Heart left ventricle (tissue), 16 donors: Measurements from ENCODE around the gene BMP8A. TPM values are rescaled to one million over a fixed set of nuclear protein-coding genes. Genes with fewer than 3 reads are reported as not detected.

ENCODE experiments used
- ATAC-seq, 4 donors: fragments of 200-7000 bp; cut with Tn5 transposase; one replicate each; pipeline ENCODE4 v1.9.1; 2020 to 2022; ENCODE audit warnings: moderate library complexity in 4 of 4, mild to moderate bottlenecking in 3 of 4, moderate number of reproducible peaks in 1 of 4
- DNase-seq, 5 donors: peaks; one replicate each; pipeline ENCODE4 v3.0.0-alpha.2; 2020
- H3K27ac ChIP-seq, 12 donors: fragments of 200-600 bp; sonication (generic) in 4 of 12; one replicate each; pipeline versions ENCODE4 v1.5.0 to v1.8.0; 2016 to 2022; ENCODE audit warnings: mild to moderate bottlenecking in 2 of 12
- H3K27me3 ChIP-seq, 9 donors: fragments of 200-600 bp; sonication (generic) in 2 of 9; one replicate each; pipeline versions ENCODE4 v1.5.1 to v1.8.0; 2016 to 2022; ENCODE audit warnings: mild to moderate bottlenecking in 3 of 9
- H3K36me3 ChIP-seq, 9 donors: fragments of 200-600 bp; sonication (generic) in 2 of 9; one replicate each; pipeline versions ENCODE4 v1.5.0 to v1.8.0; 2018 to 2022; ENCODE audit warnings: mild to moderate bottlenecking in 2 of 9
- H3K4me1 ChIP-seq, 12 donors: fragments of 200-600 bp; sonication (generic) in 4 of 12; one replicate each; pipeline versions ENCODE4 v1.5.0 to v1.8.0; 2016 to 2022; ENCODE audit warnings: mild to moderate bottlenecking in 3 of 12
- H3K4me3 ChIP-seq, 12 donors: fragments of 200-600 bp; sonication (generic) in 4 of 12; one replicate each; pipeline versions ENCODE4 v1.5.0 to v1.8.0; 2017 to 2022; ENCODE audit warnings: mild to moderate bottlenecking in 9 of 12, moderate library complexity in 4 of 12
- H3K9me3 ChIP-seq, 12 donors: fragments of 200-600 bp; sonication (generic) in 4 of 12; one replicate each; pipeline versions ENCODE4 v1.5.0 to v1.8.0; 2016 to 2022; ENCODE audit warnings: mild to moderate bottlenecking in 1 of 12
- POLR2A ChIP-seq, 2 donors: fragments of 450-650 bp; IDR thresholded peaks; one replicate each; pipeline ENCODE4 v1.6.1; 2017; ENCODE audit warnings: antibody characterized with exemption in 2 of 2, mild to moderate bottlenecking in 2 of 2, moderate library complexity in 2 of 2
- WGBS, 4 donors: extraction: QIAGEN DNeasy Blood & Tissue Kit in 2 of 4; methylation state at CpG; one replicate each; pipeline versions ENCODE4 v1.1.5 to v1.1.7; 2013 to 2018; 5-methylcytosine and 5-hydroxymethylcytosine counted together
- intact Hi-C, 10 donors: fragments of 100-400 bp; cut with DNase I; formaldehyde crosslinking; loops; one replicate each; pipeline versions ENCODE4 v1.11.1 to v1.14.2; 2022
- polyA plus RNA-seq, 2 donors: library from polyadenylated mRNA; stranded (reverse); fragments of 200-250 nt; gene quantifications; one replicate each; pipeline ENCODE4 v1.2.3, GENCODE V29; 2013
- total RNA-seq, 9 donors: library from RNA; depleted of rRNA in 2 of 9; stranded (reverse); fragments of >200 nt in 2 of 9; fragmentation: NEBNext Ultra II Directional in 3 of 9; extraction: Animal tissue kit (Norgen Biotek cat#: 25700) in 3 of 9; gene quantifications; one replicate each; pipeline versions ENCODE4 v1.1.0 to v1.2.4, GENCODE V29; 2016 to 2023
- TF ChIP-seq, protein P1 (sequence below), 12 donors: fragments of 200-600 bp; sonication (generic) in 4 of 12; IDR thresholded peaks; one replicate each; pipeline versions ENCODE4 v1.5.0 to v1.8.0; 2018 to 2022; ENCODE audit warnings: antibody characterized with exemption in 12 of 12, mild to moderate bottlenecking in 5 of 12
- donor health status: ischemic (EF 13 %, LVEDD 7.1; RV severe dilation, severe dysfunction).
- donor health status: healthy with polysubstance abuse.
- donor health status: DM: no; HTN: yes; CAD: no.
- donor health status: DM: no; HTN: no; CAD: no.
- donor health status: ischemic (EF 25% LVEDD 6.9; RV normal size, moderate dysfunction).
- donor health status: ischemic (EF 25% LVEDD 5.7; RV mildly dilated, moderate dysfunction).
- donor health status: healthy.
- donor health status: DM: yes; HTN: yes; CAD: no.
- donor health status: ischemic (EF 35%, LVEDD 5.7; RV mildly dilated, moderate dysfunction).
- donor health status: nonischemic (EF 11% LVEDD 7.7; RV severe dilation, severe dysfunction).
- donor health status: DM: yes; HTN: yes; CAD: no.
- donor health status: PGD.
- donor health status: ischemic (EF 29% LVEDD 5.4; RV normal size, mild dysfunction).
- donor health status: nonischemic (EF 23%, LVEDD 6.1; RV moderate dilation, normal function).

BMP8A gene
- total and polyA plus RNA-seq, 11 donors: 0.22 to 2.4 (median 0.60) TPM; not detected in 2

- ATAC-seq (no peak), DNase-seq (no peak)
- H3K9me3 ChIP-seq: no peaks in the 10 kb centered on the region
- 94 to 100% (median 96%) methylated on average over 4 of the region's 4 CpGs for WGBS, 4 donors
- no peak overlapping the region for H3K4me3 ChIP-seq
- intact Hi-C loops: loop anchor here in 7 of 10 donors (10.0 kb wide), 6 partner anchors 47 to 437 kb away; no protein-coding TSS in a partner anchor
- no peak overlapping the region for H3K27ac ChIP-seq
- no peaks in the 10 kb centered on the region for H3K27me3 ChIP-seq
- H3K36me3 ChIP-seq: peaks cover 0 to 93% (median 70%) of the 10 kb centered on the region in 9 donors
- TF ChIP-seq, protein P1, sequence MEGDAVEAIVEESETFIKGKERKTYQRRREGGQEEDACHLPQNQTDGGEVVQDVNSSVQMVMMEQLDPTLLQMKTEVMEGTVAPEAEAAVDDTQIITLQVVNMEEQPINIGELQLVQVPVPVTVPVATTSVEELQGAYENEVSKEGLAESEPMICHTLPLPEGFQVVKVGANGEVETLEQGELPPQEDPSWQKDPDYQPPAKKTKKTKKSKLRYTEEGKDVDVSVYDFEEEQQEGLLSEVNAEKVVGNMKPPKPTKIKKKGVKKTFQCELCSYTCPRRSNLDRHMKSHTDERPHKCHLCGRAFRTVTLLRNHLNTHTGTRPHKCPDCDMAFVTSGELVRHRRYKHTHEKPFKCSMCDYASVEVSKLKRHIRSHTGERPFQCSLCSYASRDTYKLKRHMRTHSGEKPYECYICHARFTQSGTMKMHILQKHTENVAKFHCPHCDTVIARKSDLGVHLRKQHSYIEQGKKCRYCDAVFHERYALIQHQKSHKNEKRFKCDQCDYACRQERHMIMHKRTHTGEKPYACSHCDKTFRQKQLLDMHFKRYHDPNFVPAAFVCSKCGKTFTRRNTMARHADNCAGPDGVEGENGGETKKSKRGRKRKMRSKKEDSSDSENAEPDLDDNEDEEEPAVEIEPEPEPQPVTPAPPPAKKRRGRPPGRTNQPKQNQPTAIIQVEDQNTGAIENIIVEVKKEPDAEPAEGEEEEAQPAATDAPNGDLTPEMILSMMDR (IDR thresholded peaks at IDR 0.05): no peak
- no peak for TF ChIP-seq POLR2A (IDR thresholded peaks at IDR 0.05)
- H3K4me1 ChIP-seq: peaks cover 0 to 6% (median 0%) of the 10 kb centered on the region in 12 donors
These were observed 40.1 kb downstream of the BMP8A start for GRCh38 chr1:39531526-39531925.

DNA sequence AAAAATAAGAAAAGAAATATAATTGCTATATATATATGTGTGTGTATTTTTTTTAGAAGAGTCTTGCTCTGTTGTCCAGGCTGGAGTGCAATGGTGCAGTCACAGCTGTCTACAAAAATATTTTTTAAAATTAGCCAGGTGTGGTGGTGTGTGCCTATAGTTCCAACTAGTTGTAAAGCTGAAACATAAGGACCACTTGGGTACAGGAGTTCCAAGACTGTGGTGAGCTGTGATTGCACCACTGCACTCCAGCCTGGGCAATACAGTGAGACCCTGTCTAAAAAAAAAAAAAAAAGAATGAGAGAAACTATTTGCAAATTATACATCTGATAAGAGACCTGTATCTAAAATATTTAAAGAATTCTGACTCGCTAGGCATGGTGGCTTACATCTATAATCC lies 42.0 kb downstream of the BMP8A start:
- intact Hi-C loops: loop anchor here in 7 of 10 donors (10.0 kb wide), 6 partner anchors 49 to 439 kb away; no protein-coding TSS in a partner anchor
- H3K4me3 ChIP-seq: no peak overlapping the region
- TF ChIP-seq, protein P1 (IDR thresholded peaks at IDR 0.05): no peak
- no peak for TF ChIP-seq POLR2A (IDR thresholded peaks at IDR 0.05)
- peaks cover 0 to 86% (median 66%) of the 10 kb centered on the region in 9 donors for H3K36me3 ChIP-seq
- WGBS, 4 donors: 93 to 100% (median 98%) methylated on average over 1 of the region's 1 CpG
- no peaks in the 10 kb centered on the region for H3K27me3 ChIP-seq
- ATAC-seq (no peak), DNase-seq (no peak)
- H3K27ac ChIP-seq: no peak overlapping the region
- H3K9me3 ChIP-seq: no peaks in the 10 kb centered on the region
- peaks cover 0 to 6% (median 0%) of the 10 kb centered on the region in 12 donors for H3K4me1 ChIP-seq

DNA sequence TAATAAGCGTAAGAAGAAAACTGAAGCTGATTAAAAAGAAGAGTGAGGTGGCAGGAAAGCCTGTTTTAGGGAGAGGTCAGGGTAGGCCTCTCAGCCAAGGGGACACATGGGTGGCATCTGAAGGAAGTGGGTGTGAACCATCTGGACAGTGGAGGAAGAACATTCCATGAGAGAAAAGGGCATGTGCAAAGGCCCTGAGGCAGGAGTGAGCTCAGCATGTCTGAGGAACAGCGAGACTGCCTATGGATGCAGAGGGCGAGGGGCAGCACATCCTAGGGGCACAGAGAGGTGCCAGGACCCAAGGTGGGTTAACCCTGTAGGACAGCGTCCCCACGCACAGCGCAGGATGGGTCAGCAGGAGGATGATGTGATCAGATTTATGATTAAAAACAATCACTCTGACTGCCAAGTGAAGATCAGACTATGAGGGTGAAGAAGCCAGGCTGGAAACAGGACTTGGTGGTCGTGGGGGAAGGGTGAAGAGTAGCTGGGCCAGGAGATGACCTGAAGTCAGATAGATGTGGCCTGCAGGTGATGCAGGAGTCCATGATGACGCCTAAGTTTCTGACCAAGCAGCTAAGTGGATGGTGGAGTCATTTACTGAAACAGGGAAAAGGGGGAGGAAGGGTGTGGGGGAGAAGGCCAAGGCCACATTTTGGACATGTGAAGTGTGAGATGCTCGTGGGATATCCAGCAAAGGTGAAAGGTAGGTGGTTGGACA lies 47.3 kb downstream of the BMP8A start:
- Histone ChIP-seq H3K9me3 (no peaks in the 10 kb centered on the region), H3K4me1 (peaks cover 0 to 30% (median 12%) of the 10 kb centered on the region in 12 donors), H3K36me3 (peaks cover 0 to 65% (median 29%) of the 10 kb centered on the region in 9 donors), H3K27me3 (no peaks in the 10 kb centered on the region), H3K27ac (no peak overlapping the region), H3K4me3 (no peak overlapping the region)
- DNase-seq (no peak), ATAC-seq (no peak)
- TF ChIP-seq POLR2A (IDR thresholded peaks at IDR 0.05): no peak
- TF ChIP-seq, protein P1 (IDR thresholded peaks at IDR 0.05): no peak
- WGBS, 4 donors: 86 to 89% (median 87%) methylated on average over 9 of the region's 9 CpGs
- intact Hi-C loops: loop anchor here (2.0 to 10.0 kb wide), 13 partner anchors 54 to 444 kb away; no protein-coding TSS in a partner anchor

DNA sequence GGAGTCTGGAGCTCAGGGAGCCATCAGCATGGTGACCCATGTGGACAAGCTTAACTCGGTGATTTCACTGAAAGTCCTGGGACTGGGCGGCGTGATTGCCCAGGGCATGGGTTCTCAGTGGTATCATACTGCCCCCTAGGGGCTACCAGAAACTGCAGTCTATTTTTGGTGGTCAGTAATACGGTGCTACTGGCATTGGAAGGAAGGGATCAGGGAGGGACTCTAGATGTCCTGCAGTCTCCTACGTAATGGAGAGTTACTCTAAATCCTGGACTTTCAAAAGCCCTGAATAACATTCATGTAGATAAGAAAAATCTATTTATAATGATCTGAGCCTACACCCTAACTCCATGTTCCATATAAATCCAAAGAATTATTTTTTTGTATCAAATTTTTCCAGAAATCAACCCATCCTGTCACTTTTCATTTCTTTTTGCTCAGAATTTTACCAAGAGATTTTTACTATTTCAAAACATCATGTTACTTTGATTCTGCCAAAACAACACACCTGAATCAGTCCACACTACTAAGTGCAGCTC lies 47.9 kb downstream of the BMP8A start:
- peak; percentile 76 to 86 (median 82) for ATAC-seq
- H3K4me3 ChIP-seq: no peak overlapping the region
- H3K36me3 ChIP-seq: peaks cover 0 to 58% (median 25%) of the 10 kb centered on the region in 9 donors
- H3K27me3 ChIP-seq: no peaks in the 10 kb centered on the region
- no peaks in the 10 kb centered on the region for H3K9me3 ChIP-seq
- H3K27ac ChIP-seq: peak overlapping the region in 7 of 12 donors; percentile 36 to 86 (median 70)
- H3K4me1 ChIP-seq: peaks cover 0 to 30% (median 12%) of the 10 kb centered on the region in 12 donors
- DNase-seq: peak in 4 of 5 donors; percentile 71 to 72 (median 72)
- WGBS, 4 donors: 2 to 4% (median 2%) methylated on average over 5 of the region's 5 CpGs
- no peak for TF ChIP-seq POLR2A (IDR thresholded peaks at IDR 0.05)
- TF ChIP-seq, protein P1 (IDR thresholded peaks at IDR 0.05): peak; percentile 85 to 95 (median 92)
- intact Hi-C loops: loop anchor here (2.0 to 10.0 kb wide), 13 partner anchors 55 to 445 kb away; no protein-coding TSS in a partner anchor
